ENCODE results near the gene ERGIC1.

Gene ERGIC1

DNA sequence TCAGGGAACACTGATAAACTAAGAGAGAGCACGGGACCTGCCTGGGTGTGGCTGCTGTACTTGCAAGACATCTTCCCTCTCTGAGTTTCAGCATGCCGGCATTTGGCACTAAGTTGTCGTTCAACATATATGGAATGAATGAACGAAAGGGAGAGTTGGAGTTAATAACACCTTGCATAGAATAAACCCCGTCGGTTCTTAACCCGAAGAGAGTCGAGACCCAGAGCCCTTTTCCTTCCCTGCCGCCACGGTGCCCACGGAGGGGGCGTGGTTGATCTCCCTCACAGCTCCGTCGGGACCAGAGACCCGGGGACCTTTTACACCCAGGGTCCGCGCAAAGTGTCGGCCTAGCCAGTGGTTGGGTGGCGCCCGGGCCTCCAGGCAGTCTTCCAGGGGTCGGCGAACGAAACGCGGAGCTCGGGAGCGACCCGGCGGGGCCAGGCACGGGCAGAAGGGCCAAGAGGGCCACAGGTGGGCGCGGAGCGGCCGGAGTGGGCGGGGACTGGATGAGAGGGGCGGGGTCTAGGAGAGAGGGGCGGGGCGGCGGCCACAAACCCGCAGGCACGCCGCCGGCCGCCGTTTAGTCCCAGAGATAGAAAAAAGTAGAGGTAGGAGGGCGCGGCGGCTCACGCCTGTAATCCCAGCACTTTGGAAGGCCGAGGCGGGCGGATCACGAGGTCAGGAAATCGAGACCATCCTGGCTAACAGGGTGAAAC is 124.4 kb downstream of the ERGIC1 start:
- H3K4me3 ChIP-seq (ENCODE audit: low read length) = peak overlapping the region; percentile 63
- peak; percentile 72 for DNase-seq (ENCODE audit: low read depth)
- TF ChIP-seq CTCF (IDR thresholded peaks at IDR 0.05; ENCODE audit: insufficient read depth, low read depth, low read length, missing control alignments) = no peak

- TF ChIP-seq CTCF (IDR thresholded peaks at IDR 0.05; ENCODE audit: insufficient read depth, low read depth, low read length, missing control alignments) = no peak
- H3K4me3 ChIP-seq (ENCODE audit: low read length) = peak overlapping the region; percentile 63
- no peak for DNase-seq (ENCODE audit: low read depth)
Observed at GRCh38 chr5:172959824-172960799, 126.1 kb downstream of the ERGIC1 start.

- no peak overlapping the region for H3K4me3 ChIP-seq (ENCODE audit: low read length)
- TF ChIP-seq CTCF (IDR thresholded peaks at IDR 0.05; ENCODE audit: insufficient read depth, low read depth, low read length, missing control alignments) = no peak
- DNase-seq (ENCODE audit: low read depth) = no peak
Observed at GRCh38 chr5:172969921-172970320, 135.9 kb downstream of the ERGIC1 start.

DNA sequence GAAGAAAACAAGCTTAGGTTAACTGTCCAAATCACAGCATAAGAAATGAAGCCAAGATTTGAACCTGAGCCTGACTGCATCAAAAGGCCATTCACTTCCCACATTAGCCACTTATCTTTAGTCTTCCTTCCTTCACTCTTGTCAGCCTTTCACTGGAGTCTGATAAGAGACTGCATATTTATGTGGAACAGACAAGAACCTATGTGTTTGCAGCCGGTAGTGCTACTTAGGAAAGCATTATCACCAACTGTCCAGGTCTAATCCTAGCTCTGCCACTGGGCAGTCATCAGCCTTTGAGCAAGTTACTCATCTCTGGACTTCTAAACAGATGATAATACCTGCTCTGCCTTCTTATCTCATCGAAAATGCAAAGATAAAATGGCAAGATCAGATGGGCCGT is 137.4 kb downstream of the ERGIC1 start:
- no peak overlapping the region for H3K4me3 ChIP-seq (ENCODE audit: low read length)
- TF ChIP-seq CTCF (IDR thresholded peaks at IDR 0.05; ENCODE audit: insufficient read depth, low read depth, low read length, missing control alignments) = no peak
- DNase-seq (ENCODE audit: low read depth) = no peak

DNA sequence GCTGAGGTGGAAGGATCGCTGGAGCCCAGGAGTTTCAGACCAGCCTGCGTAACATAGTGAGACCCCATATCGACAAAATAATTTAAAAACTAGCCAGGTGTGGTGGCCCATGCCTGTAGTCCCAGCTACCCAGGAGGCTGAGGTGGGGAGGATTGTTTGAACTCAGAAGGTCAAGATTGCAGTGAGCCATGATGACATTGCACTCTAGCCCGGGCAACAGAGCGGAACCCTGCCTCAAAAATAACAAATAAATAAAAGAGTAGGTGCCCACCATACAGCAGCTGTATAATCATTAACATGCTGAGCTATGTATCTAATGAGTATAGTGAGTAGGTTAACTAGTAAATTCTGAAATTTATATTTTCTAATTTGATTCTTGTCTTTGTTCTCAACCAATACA is 138.5 kb downstream of the ERGIC1 start:
- H3K4me3 ChIP-seq (ENCODE audit: low read length) = no peak overlapping the region
- no peak for TF ChIP-seq CTCF (IDR thresholded peaks at IDR 0.05; ENCODE audit: insufficient read depth, low read depth, low read length, missing control alignments)
- DNase-seq (ENCODE audit: low read depth) = no peak

- no peak for DNase-seq (ENCODE audit: low read depth)
- no peak for TF ChIP-seq CTCF (IDR thresholded peaks at IDR 0.05; ENCODE audit: insufficient read depth, low read depth, low read length, missing control alignments)
Observed at GRCh38 chr5:172973127-172973916, 139.3 kb downstream of the ERGIC1 start.

More at GRCh38 chr5:172973127-172973916, 139.3 kb downstream of the ERGIC1 start:
- H3K4me3 ChIP-seq (ENCODE audit: low read length) = no peak overlapping the region

Measured in epithelial cell of esophagus (primary cell).